ENCODE results near the gene HK1. TPM values are rescaled to one million over a fixed set of nuclear protein-coding genes. Genes with fewer than 3 reads are reported as not detected.

Gene HK1
- total and polyA plus RNA-seq, 2 donors (not counting 1 experiment from before 2014, with no cell fraction given): 24.7 to 40.8 TPM

GRCh38 chr10:69419096-69419743 is 140.9 kb downstream of the HK1 start:
- ChIA-PET POLR2A (no interaction called here), CTCF (no interaction called here)
- H3K4me3 Mint-ChIP-seq: no peak overlapping the region
- Histone ChIP-seq H3K9ac (ENCODE audit: low read length) (no peak overlapping the region), H3K27me3 (replicated peaks in 1 of 4; ENCODE audit: control extremely low read depth in 1 of 4, control insufficient read depth in 3 of 4, insufficient read depth in 4 of 4, low read length in 3 of 4) (peaks cover 0 to 7% (median 0%) of the 10 kb centered on the region in 4 experiments), H3K4me3 (ENCODE audit: control extremely low read depth in 1 of 5, extremely low read depth in 1 of 5, insufficient read depth in 1 of 5, low read depth in 2 of 5, low read length in 4 of 5) (no peak overlapping the region), H3K36me3 (replicated peaks in 1 of 2; ENCODE audit: control extremely low read depth in 1 of 2, control insufficient read depth in 1 of 2, extremely low read depth in 1 of 2, insufficient read depth in 2 of 2, low read length in 1 of 2) (no peaks in the 10 kb centered on the region), H3K27ac (ENCODE audit: low read length in 2 of 2) (no peak overlapping the region), H2AFZ (ENCODE audit: insufficient read depth, low read depth, low read length, poor library complexity, severe bottlenecking) (no peak overlapping the region), H4K20me1 (ENCODE audit: control insufficient read depth, insufficient read depth, low read length, poor library complexity, severe bottlenecking) (no peaks in the 10 kb centered on the region), H3K4me2 (replicated peaks; ENCODE audit: low read depth, low read length, poor library complexity, severe bottlenecking) (no peak overlapping the region), H3K9me3 (ENCODE audit: control extremely low read depth in 1 of 3, control insufficient read depth in 2 of 3, insufficient read depth in 1 of 3, low read length in 2 of 3) (no peaks in the 10 kb centered on the region), H3K79me2 (ENCODE audit: control insufficient read depth, insufficient read depth, low read length) (no peaks in the 10 kb centered on the region), H3K4me1 (ENCODE audit: control insufficient read depth in 2 of 2, insufficient read depth in 2 of 2, low read length in 2 of 2) (peaks cover 5 to 6% of the 10 kb centered on the region in 2 donors)
- peaks cover 33% of the 10 kb centered on the region for H3K27me3 Mint-ChIP-seq
- H3K4me1 Mint-ChIP-seq: peaks cover 4% of the 10 kb centered on the region
- TF ChIP-seq, protein P1, sequence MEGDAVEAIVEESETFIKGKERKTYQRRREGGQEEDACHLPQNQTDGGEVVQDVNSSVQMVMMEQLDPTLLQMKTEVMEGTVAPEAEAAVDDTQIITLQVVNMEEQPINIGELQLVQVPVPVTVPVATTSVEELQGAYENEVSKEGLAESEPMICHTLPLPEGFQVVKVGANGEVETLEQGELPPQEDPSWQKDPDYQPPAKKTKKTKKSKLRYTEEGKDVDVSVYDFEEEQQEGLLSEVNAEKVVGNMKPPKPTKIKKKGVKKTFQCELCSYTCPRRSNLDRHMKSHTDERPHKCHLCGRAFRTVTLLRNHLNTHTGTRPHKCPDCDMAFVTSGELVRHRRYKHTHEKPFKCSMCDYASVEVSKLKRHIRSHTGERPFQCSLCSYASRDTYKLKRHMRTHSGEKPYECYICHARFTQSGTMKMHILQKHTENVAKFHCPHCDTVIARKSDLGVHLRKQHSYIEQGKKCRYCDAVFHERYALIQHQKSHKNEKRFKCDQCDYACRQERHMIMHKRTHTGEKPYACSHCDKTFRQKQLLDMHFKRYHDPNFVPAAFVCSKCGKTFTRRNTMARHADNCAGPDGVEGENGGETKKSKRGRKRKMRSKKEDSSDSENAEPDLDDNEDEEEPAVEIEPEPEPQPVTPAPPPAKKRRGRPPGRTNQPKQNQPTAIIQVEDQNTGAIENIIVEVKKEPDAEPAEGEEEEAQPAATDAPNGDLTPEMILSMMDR (IDR thresholded peaks at IDR 0.05): no peak
- no peak for TF ChIP-seq EZH2 (IDR thresholded peaks at IDR 0.05; ENCODE audit: borderline replicate concordance, insufficient read depth, low read depth, low read length, poor library complexity, severe bottlenecking)
- ATAC-seq (ENCODE audit: low read depth) (no peak), DNase-seq (no peak)
- H3K27ac Mint-ChIP-seq: no peak overlapping the region
- intact Hi-C loops (cut with micrococcal nuclease): no loop called here
- WGBS (ENCODE audit: insufficient coverage): 98% methylated on average over 18 of the region's 18 CpGs
- H3K9me3 Mint-ChIP-seq (ENCODE audit: insufficient read depth): no peaks in the 10 kb centered on the region

- peaks cover 29% of the 10 kb centered on the region for H3K27me3 Mint-ChIP-seq
- H3K27ac ChIP-seq (ENCODE audit: low read length in 2 of 2): no peak overlapping the region
- H3K9me3 Mint-ChIP-seq (ENCODE audit: insufficient read depth): no peaks in the 10 kb centered on the region
- TF ChIP-seq EZH2 (IDR thresholded peaks at IDR 0.05; ENCODE audit: borderline replicate concordance, insufficient read depth, low read depth, low read length, poor library complexity, severe bottlenecking): no peak
- TF ChIP-seq, protein P1 (IDR thresholded peaks at IDR 0.05): no peak
- no peak overlapping the region for H3K4me2 ChIP-seq (replicated peaks; ENCODE audit: low read depth, low read length, poor library complexity, severe bottlenecking)
- H3K4me3 Mint-ChIP-seq: no peak overlapping the region
- H3K9ac ChIP-seq (ENCODE audit: low read length): no peak overlapping the region
- H3K4me3 ChIP-seq (ENCODE audit: control extremely low read depth in 1 of 5, extremely low read depth in 1 of 5, insufficient read depth in 1 of 5, low read depth in 2 of 5, low read length in 4 of 5): no peak overlapping the region
- no peak for DNase-seq
- H3K27me3 ChIP-seq (replicated peaks in 1 of 4; ENCODE audit: control extremely low read depth in 1 of 4, control insufficient read depth in 3 of 4, insufficient read depth in 4 of 4, low read length in 3 of 4): peaks cover 0 to 7% (median 0%) of the 10 kb centered on the region in 4 experiments
- ChIA-PET POLR2A (no interaction called here), CTCF (no interaction called here)
- no peaks in the 10 kb centered on the region for H3K36me3 ChIP-seq (replicated peaks in 1 of 2; ENCODE audit: control extremely low read depth in 1 of 2, control insufficient read depth in 1 of 2, extremely low read depth in 1 of 2, insufficient read depth in 2 of 2, low read length in 1 of 2)
- intact Hi-C loops (cut with micrococcal nuclease): no loop called here
- no peaks in the 10 kb centered on the region for H3K79me2 ChIP-seq (ENCODE audit: control insufficient read depth, insufficient read depth, low read length)
- H4K20me1 ChIP-seq (ENCODE audit: control insufficient read depth, insufficient read depth, low read length, poor library complexity, severe bottlenecking): no peaks in the 10 kb centered on the region
- no peak for ATAC-seq (ENCODE audit: low read depth)
- H3K9me3 ChIP-seq (ENCODE audit: control extremely low read depth in 1 of 3, control insufficient read depth in 2 of 3, insufficient read depth in 1 of 3, low read length in 2 of 3): no peaks in the 10 kb centered on the region
- no peak overlapping the region for H3K27ac Mint-ChIP-seq
- peaks cover 4% of the 10 kb centered on the region for H3K4me1 Mint-ChIP-seq
- H2AFZ ChIP-seq (ENCODE audit: insufficient read depth, low read depth, low read length, poor library complexity, severe bottlenecking): no peak overlapping the region
- H3K4me1 ChIP-seq (ENCODE audit: control insufficient read depth in 2 of 2, insufficient read depth in 2 of 2, low read length in 2 of 2): peaks cover 5 to 6% of the 10 kb centered on the region in 2 donors
- 94% methylated on average over 11 of the region's 11 CpGs for WGBS (ENCODE audit: insufficient coverage)
These were observed 141.4 kb downstream of the HK1 start for GRCh38 chr10:69419744-69420126.
